H1 (cell line): ENCODE results near the gene UNC5B. TPM values are rescaled to one million over a fixed set of nuclear protein-coding genes. Genes with fewer than 3 reads are reported as not detected.

Experiments
- CTCF ChIA-PET: fragments of 300-600 bp; sonication (Branson Sonifier 250); formaldehyde crosslinking; loops from one replicate; lab custom pipeline; 2021; ENCODE audit not compliant: partially characterized antibody; lab: Charles Lee
- POLR2A ChIA-PET: fragments of 300-600 bp; sonication (Branson Sonifier 250); formaldehyde crosslinking; loops from one replicate; lab custom pipeline; 2021; ENCODE audit warnings: inconsistent platforms; ENCODE audit not compliant: partially characterized antibody; lab: Charles Lee
- DNase-seq, 2 experiments: peaks; one replicate each; pipeline versions ENCODE4 v3.0.0 to v3.0.0-alpha.2; 2010 to 2022; ENCODE audit warnings: low spot score in 2 of 2, low read depth in 1 of 2, mixed read lengths in 1 of 2
- FAIRE-seq: peaks from 2 replicates; lab custom pipeline; 2011; peaks lifted over from hg19 to GRCh38; lab: Jason Lieb, UNC
- H2AFZ ChIP-seq: 2 replicates; pipeline ENCODE4 v1.8.1; 2012; ENCODE audit warnings: low read length, inconsistent platforms
- H2AK5ac ChIP-seq: 2 replicates; pipeline ENCODE4 v1.6.1; 2013; ENCODE audit warnings: low read depth, low read length
- H2BK120ac ChIP-seq: replicated peaks from 2 replicates; pipeline ENCODE3; 2013; ENCODE audit warnings: low read depth, low read length, inconsistent platforms
- H2BK12ac ChIP-seq: 2 replicates; pipeline ENCODE4 v1.6.1; 2013; ENCODE audit warnings: low read depth, low read length
- H2BK15ac ChIP-seq: 2 replicates; pipeline ENCODE4 v1.6.1; 2013; ENCODE audit warnings: low read length
- H2BK20ac ChIP-seq: 2 replicates; pipeline ENCODE4 v1.6.1; 2013; ENCODE audit warnings: low read length
- H2BK5ac ChIP-seq: 2 replicates; pipeline ENCODE4 v1.6.1; 2013; ENCODE audit warnings: low read depth, low read length
- H3K14ac ChIP-seq: 2 replicates; pipeline ENCODE4 v1.6.1; 2013; ENCODE audit warnings: inconsistent platforms; ENCODE audit not compliant: insufficient read length
- H3K18ac ChIP-seq: 2 replicates; pipeline ENCODE4 v1.6.1; 2013; ENCODE audit warnings: low read length; ENCODE audit errors: extremely low read depth
- H3K23ac ChIP-seq: 2 replicates; pipeline ENCODE4 v1.6.1; 2013; ENCODE audit warnings: inconsistent platforms; ENCODE audit not compliant: insufficient read length
- H3K23me2 ChIP-seq: 2 replicates; pipeline ENCODE4 v1.6.1; 2013; ENCODE audit warnings: low read depth, low read length
- H3K27ac ChIP-seq: 2 replicates; pipeline ENCODE4 v1.6.1; 2011; ENCODE audit warnings: low read depth, low read length, inconsistent platforms
- H3K27me3 ChIP-seq, 4 experiments: replicated peaks in 1 of 4; 1 replicate in 1 of 4; 2 replicates in 3 of 4; pipeline versions ENCODE4 v1.6.1 to v1.8.1; 2011 to 2013; ENCODE audit warnings: low read length in 3 of 4, mild to moderate bottlenecking in 3 of 4, inconsistent platforms in 2 of 4, mixed read lengths in 2 of 4, moderate library complexity in 1 of 4; ENCODE audit not compliant: control insufficient read depth in 3 of 4, insufficient read depth in 3 of 4; ENCODE audit errors: extremely low read depth in 1 of 4
- H3K36me3 ChIP-seq, 4 experiments: 2 replicates each; pipeline versions ENCODE4 v1.6.1 to v1.8.1; 2011 to 2013; ENCODE audit warnings: mild to moderate bottlenecking in 4 of 4, low read length in 3 of 4, moderate library complexity in 2 of 4, control low read depth in 1 of 4, inconsistent platforms in 1 of 4; ENCODE audit not compliant: insufficient read depth in 4 of 4, control insufficient read depth in 2 of 4
- H3K4ac ChIP-seq: replicated peaks from 2 replicates; pipeline ENCODE3; 2013; ENCODE audit warnings: low read length, low read depth, mixed read lengths, inconsistent platforms; ENCODE audit not compliant: insufficient read length
- H3K4me1 ChIP-seq, 4 experiments: replicated peaks in 1 of 4; 1 replicate in 1 of 4; 2 replicates in 3 of 4; pipeline versions ENCODE4 v1.6.1 to v1.8.1; 2011 to 2013; ENCODE audit warnings: low read length in 3 of 4, inconsistent platforms in 2 of 4, mixed read lengths in 1 of 4; ENCODE audit not compliant: insufficient read depth in 4 of 4, control insufficient read depth in 3 of 4
- H3K4me2 ChIP-seq, 2 experiments: 2 replicates each; pipeline versions ENCODE4 v1.6.1 to v1.8.1; 2011 to 2013; ENCODE audit warnings: low read depth in 2 of 2, low read length in 2 of 2, control low read depth in 1 of 2, inconsistent platforms in 1 of 2, mild to moderate bottlenecking in 1 of 2; ENCODE audit not compliant: insufficient read depth in 1 of 2
- H3K4me3 ChIP-seq, 4 experiments: fragments of 200-600, 300-600 bp in 1 of 4; sonication (generic), shearing (Covaris generic), sonication (Bioruptor Twin) in 1 of 4; 2 replicates each; pipeline versions ENCODE4 v1.5.1 to v1.8.1; 2011 to 2016; ENCODE audit warnings: low read length in 4 of 4, low read depth in 3 of 4, control low read depth in 2 of 4, inconsistent platforms in 2 of 4, mild to moderate bottlenecking in 2 of 4, mixed read lengths in 1 of 4, moderate library complexity in 1 of 4; ENCODE audit not compliant: insufficient read depth in 2 of 4; ENCODE audit errors: extremely low read depth in 1 of 4
- H3K56ac ChIP-seq: replicated peaks from 2 replicates; pipeline ENCODE3; 2013; ENCODE audit warnings: low read depth, mild to moderate bottlenecking, mixed read lengths, low read length, inconsistent platforms; ENCODE audit not compliant: insufficient read length
- H3K79me1 ChIP-seq: 2 replicates; pipeline ENCODE4 v1.6.1; 2013; ENCODE audit warnings: low read depth, low read length, control low read depth
- H3K79me2 ChIP-seq, 2 experiments: 2 replicates each; pipeline versions ENCODE4 v1.6.1 to v1.8.1; 2012 to 2013; ENCODE audit warnings: low read length in 2 of 2, mild to moderate bottlenecking in 2 of 2, inconsistent platforms in 1 of 2; ENCODE audit not compliant: insufficient read depth in 2 of 2, control insufficient read depth in 1 of 2
- H3K9ac ChIP-seq, 4 experiments: replicated peaks in 1 of 4; 1 replicate in 1 of 4; 2 replicates in 3 of 4; pipeline versions ENCODE4 v1.6.1 to v1.8.1; 2011 to 2013; ENCODE audit warnings: low read depth in 3 of 4, low read length in 3 of 4, control low read depth in 2 of 4, mild to moderate bottlenecking in 2 of 4, moderate library complexity in 2 of 4, inconsistent platforms in 1 of 4; ENCODE audit errors: extremely low read depth in 1 of 4
- H3K9me3 ChIP-seq, 2 experiments: 2 replicates each; pipeline versions ENCODE4 v1.6.1 to v1.8.1; 2012 to 2013; ENCODE audit warnings: mild to moderate bottlenecking in 2 of 2, moderate library complexity in 2 of 2, control low read depth in 1 of 2, inconsistent platforms in 1 of 2, low read depth in 1 of 2, low read length in 1 of 2, mixed read lengths in 1 of 2; ENCODE audit not compliant: insufficient read depth in 2 of 2
- H4K20me1 ChIP-seq, 2 experiments: replicated peaks in 1 of 2; 2 replicates each; pipeline versions ENCODE3 to v1.8.1; 2011 to 2013; ENCODE audit warnings: inconsistent platforms in 2 of 2, low read length in 2 of 2, mild to moderate bottlenecking in 1 of 2; ENCODE audit not compliant: insufficient read depth in 2 of 2, control insufficient read depth in 1 of 2
- H4K5ac ChIP-seq: 2 replicates; pipeline ENCODE4 v1.6.1; 2013; ENCODE audit warnings: low read length, low read depth, mixed read lengths, inconsistent platforms; ENCODE audit not compliant: insufficient read length
- H4K8ac ChIP-seq: 2 replicates; pipeline ENCODE4 v1.8.0; 2013; ENCODE audit warnings: mild to moderate bottlenecking, moderate library complexity, low read length, inconsistent platforms; ENCODE audit not compliant: insufficient read depth; ENCODE audit errors: extremely low read depth
- H4K91ac ChIP-seq: replicated peaks from 2 replicates; pipeline ENCODE3; 2013; ENCODE audit warnings: low read length, mixed read lengths, inconsistent platforms; ENCODE audit not compliant: insufficient read length
- RAD21 ChIP-seq, 2 experiments: IDR thresholded peaks in 1 of 2; conservative IDR thresholded peaks in 1 of 2; 2 replicates each; pipeline ENCODE4 v1.6.1; 2011; ENCODE audit warnings: low read depth in 2 of 2, low read length in 2 of 2, improper control_type of control experiment in 1 of 2, inconsistent platforms in 1 of 2, mild to moderate bottlenecking in 1 of 2, moderate library complexity in 1 of 2
- SIX5 ChIP-seq: IDR thresholded peaks from 2 replicates; pipeline ENCODE4 v1.6.1; 2011; ENCODE audit warnings: mild to moderate bottlenecking, low read depth, low read length
- WGBS, 2 experiments: shearing (Covaris generic) in 1 of 2; methylation state at CpG; one replicate each; pipeline versions ENCODE4 v1.1.6 to v1.1.7; 2013 to 2015; ENCODE audit warnings: low lambda C conversion rate in 2 of 2, mixed read lengths in 2 of 2, inconsistent platforms in 1 of 2, low coverage in 1 of 2, missing lambda C conversion rate in 1 of 2; ENCODE audit not compliant: insufficient replicate concordance in 2 of 2, insufficient coverage in 1 of 2, insufficient read length in 1 of 2; ENCODE audit errors: extremely low coverage in 1 of 2, missing lambda C conversion rate in 1 of 2; 5-methylcytosine and 5-hydroxymethylcytosine counted together
- polyA plus RNA-seq, 7 experiments: library from polyadenylated mRNA; depleted of rRNA in 3 of 7; stranded (reverse) in 5 of 7; unstranded in 2 of 7; fragments of >200 nt in 5 of 7; fragments of 200-250 nt in 2 of 7; gene quantifications; 1 replicate in 5 of 7; 2 replicates in 1 of 7; 4 replicates in 1 of 7; pipeline versions ENCODE4 v1.2.1 to v1.2.3, GENCODE V29; 2011 to 2013; ENCODE audit warnings: missing spikeins in 2 of 7, mixed read lengths in 2 of 7
- total RNA-seq: library from RNA; stranded (reverse); fragmentation: NEBNext Ultra II Directional; extraction: Animal tissue kit (Norgen Biotek cat#: 25700); gene quantifications from 2 replicates; pipeline ENCODE4 v1.2.1, GENCODE V29; 2021

Gene UNC5B
- total and polyA plus RNA-seq, 2 of the 8 experiments (the other 6 are each of a cell fraction or from before 2014, with no cell fraction given) = 27.9 to 31.8 TPM

DNA sequence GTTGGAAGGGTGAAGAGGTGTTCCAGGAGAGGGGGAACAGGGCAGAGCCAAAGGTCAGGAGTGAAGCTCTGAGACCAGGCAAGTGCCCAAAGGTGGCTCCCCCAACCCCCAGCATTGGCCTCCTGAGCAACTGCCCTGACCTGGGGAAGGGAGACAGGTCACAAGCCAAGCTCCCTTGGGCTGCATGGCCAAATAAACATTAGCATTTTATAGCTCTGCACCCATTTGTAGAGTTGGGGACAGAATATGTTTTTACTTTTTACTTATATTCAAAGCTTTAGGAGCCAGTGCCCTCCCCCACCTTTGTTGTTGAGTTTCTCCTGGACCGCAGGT, 4.0 kb downstream of the UNC5B start:
- Histone ChIP-seq H3K36me3 (no peaks in the 10 kb centered on the region), H2BK15ac (no peak overlapping the region), H3K14ac (no peak overlapping the region), H3K4ac (peak overlapping the region; percentile 69), H3K27ac (no peak overlapping the region), H2BK20ac (peak overlapping the region; percentile 9; the same call in 1 of the 2 replicates), H3K4me1 (peaks cover 22 to 48% (median 29%) of the 10 kb centered on the region in 4 experiments), H4K5ac (no peak overlapping the region), H3K23me2 (peaks cover 24% of the 10 kb centered on the region; the same call in 1 of the 2 replicates), H2AFZ (no peak overlapping the region), H2BK12ac (peak overlapping the region; percentile 100), H3K79me2 (peaks cover 0 to 63% of the 10 kb centered on the region in 2 experiments; a peak in 3 of 4 replicates), H2AK5ac (peak overlapping the region; percentile 99), H3K4me2 (peak overlapping the region; percentile 90 to 99), H4K91ac (peak overlapping the region; percentile 59), H3K27me3 (peaks cover 0 to 12% (median 7%) of the 10 kb centered on the region in 4 experiments; a peak in 6 of 7 replicates), H4K20me1 (peaks cover 1 to 3% of the 10 kb centered on the region in 2 experiments), H3K79me1 (peaks cover 4% of the 10 kb centered on the region), H3K9me3 (no peaks in the 10 kb centered on the region), H3K4me3 (peak overlapping the region; percentile 49 to 91 (median 52); a peak in 5 of 8 replicates), H3K9ac (no peak overlapping the region), H2BK5ac (peak overlapping the region; percentile 99), H2BK120ac (peak overlapping the region; percentile 51), H4K8ac (no peak overlapping the region; the same call in 1 of the 2 replicates), H3K56ac (no peak overlapping the region), H3K18ac (peak overlapping the region; percentile 84), H3K23ac (no peak overlapping the region)
- FAIRE-seq (no peak), DNase-seq (no peak)
- CTCF ChIA-PET = interaction anchor here (1.0 to 12.3 kb wide), 11 partner anchors 9 to 291 kb away, joined by 4 to 138 read pairs (median 5); no protein-coding TSS in a partner anchor
- 50% methylated on average over 1 of the region's 1 CpG; no CpG with 5 or more reads in 1 of the 2 experiments for WGBS, 2 experiments
- TF ChIP-seq RAD21 (IDR thresholded peaks at IDR 0.05 in 1 of 2, conservative IDR thresholded peaks at IDR 0.05 in 1 of 2; ENCODE audit: low read depth in 2 of 2, low read length in 2 of 2) (no peak), SIX5 (no peak)
- POLR2A ChIA-PET = interaction anchor here (0.8 to 6.8 kb wide), 6 partner anchors 7 to 329 kb away, joined by 3 to 45 read pairs (median 5); partner anchors contain the start of gene PCBD1
